ENCODE results near the gene ZNF677. TPM values are rescaled to one million over a fixed set of nuclear protein-coding genes. Genes with fewer than 3 reads are reported as not detected.

ZNF677 gene
- total and polyA plus RNA-seq, 7 donors, result 1.8 to 28.5 (median 15.8) TPM

DNA sequence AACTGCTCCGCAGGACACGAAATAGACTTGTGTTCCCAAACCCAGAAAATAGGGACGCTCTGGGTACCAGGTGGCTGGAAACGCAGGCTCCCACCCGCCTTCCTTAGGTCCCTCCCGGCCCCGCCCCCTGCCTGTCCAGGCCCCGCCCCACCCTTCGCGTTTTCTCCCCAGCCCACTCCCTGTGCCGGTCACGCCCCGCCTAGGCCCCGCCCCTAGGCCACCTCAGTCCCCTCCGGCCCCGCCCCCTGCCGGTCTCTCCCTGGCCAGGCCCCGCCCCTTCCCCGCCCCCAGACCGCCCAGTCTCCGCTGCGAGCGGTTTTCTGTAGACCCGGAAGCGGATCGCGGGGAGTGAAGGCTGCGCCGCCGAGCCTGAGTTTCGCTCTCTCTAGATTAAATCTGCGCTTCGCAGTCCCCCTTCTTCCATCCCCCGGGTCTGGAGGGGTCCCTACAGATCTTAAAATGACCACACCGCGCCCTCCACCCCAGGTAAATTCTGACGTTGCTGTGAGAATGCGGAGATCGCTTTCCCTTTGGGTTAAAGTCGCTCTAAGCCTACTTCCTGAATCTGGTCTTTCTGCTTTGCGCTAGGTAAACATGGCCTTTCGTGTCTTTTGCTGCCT is 57.8 kb downstream of the ZNF677 start:
- intact Hi-C loops (cut with DNase I), result loop anchor here (1.0 to 10.0 kb wide), 10 partner anchors 40 to 668 kb away; partner anchors contain the start of genes MYADM, ZNF347, ZNF525 and ZNF677
- 1% methylated on average over 42 of the region's 42 CpGs for WGBS, 2 donors
- peaks cover 0 to 20% (median 14%) of the 10 kb centered on the region in 4 donors for H3K4me1 ChIP-seq
- DNase-seq, result peak; percentile 99
- TF ChIP-seq POLR2AphosphoS5 (IDR thresholded peaks at IDR 0.05) (peak; percentile 73 to 88 (median 78)), CTCF (IDR thresholded peaks at IDR 0.05) (no peak), POLR2A (IDR thresholded peaks at IDR 0.05) (peak; percentile 37 to 38), EP300 (IDR thresholded peaks at IDR 0.05) (no peak)
- peak overlapping the region; percentile 63 to 88 (median 86) for H3K4me3 ChIP-seq
- H3K9me3 ChIP-seq, result peaks cover 1 to 15% (median 6%) of the 10 kb centered on the region in 4 donors
- H3K27ac ChIP-seq, result peak overlapping the region; percentile 84 to 92 (median 87)
- peaks cover 0 to 21% (median 0%) of the 10 kb centered on the region in 4 donors for H3K36me3 ChIP-seq
- H3K27me3 ChIP-seq, result no peaks in the 10 kb centered on the region

- Histone ChIP-seq H3K27me3 (no peaks in the 10 kb centered on the region), H3K4me3 (no peak overlapping the region), H3K36me3 (peaks cover 0 to 21% (median 0%) of the 10 kb centered on the region in 4 donors), H3K4me1 (peaks cover 0 to 22% (median 14%) of the 10 kb centered on the region in 4 donors), H3K9me3 (peaks cover 0 to 5% (median 2%) of the 10 kb centered on the region in 4 donors), H3K27ac (peak overlapping the region; percentile 36 to 84 (median 40))
- peak; percentile 87 for DNase-seq
- TF ChIP-seq EP300 (IDR thresholded peaks at IDR 0.05) (no peak), CTCF (IDR thresholded peaks at IDR 0.05) (peak; percentile 89 to 92 (median 92)), POLR2AphosphoS5 (IDR thresholded peaks at IDR 0.05) (peak in 1 of 4 donors; percentile 29), POLR2A (IDR thresholded peaks at IDR 0.05) (no peak)
- 0% methylated on average over 3 of the region's 3 CpGs for WGBS, 2 donors
- intact Hi-C loops (cut with DNase I), result loop anchor here (5.0 to 10.0 kb wide), 9 partner anchors 38 to 669 kb away; partner anchors contain the start of genes MYADM, ZNF347, ZNF525 and ZNF765
These were observed 59.3 kb downstream of the ZNF677 start for GRCh38 chr19:53195265-53195903.

- no peak for DNase-seq
- intact Hi-C loops (cut with DNase I), result loop anchor here (10.0 kb wide), 3 partner anchors 119 to 671 kb away; partner anchors contain the start of genes MYADM and ZNF765
- Histone ChIP-seq H3K9me3 (peaks cover 0 to 3% (median 0%) of the 10 kb centered on the region in 4 donors), H3K27ac (peak overlapping the region; percentile 23 to 86 (median 82)), H3K4me3 (peak overlapping the region; percentile 54 to 85 (median 70)), H3K36me3 (peaks cover 0 to 14% (median 0%) of the 10 kb centered on the region in 4 donors), H3K27me3 (no peaks in the 10 kb centered on the region), H3K4me1 (peaks cover 0 to 22% (median 14%) of the 10 kb centered on the region in 4 donors)
- TF ChIP-seq POLR2A (IDR thresholded peaks at IDR 0.05) (no peak), POLR2AphosphoS5 (IDR thresholded peaks at IDR 0.05) (no peak), CTCF (IDR thresholded peaks at IDR 0.05) (no peak), EP300 (IDR thresholded peaks at IDR 0.05) (no peak)
- WGBS, 2 donors, result 66 to 71% methylated on average over 12 of the region's 12 CpGs
These were observed 61.0 kb downstream of the ZNF677 start for GRCh38 chr19:53193535-53194222.

DNA sequence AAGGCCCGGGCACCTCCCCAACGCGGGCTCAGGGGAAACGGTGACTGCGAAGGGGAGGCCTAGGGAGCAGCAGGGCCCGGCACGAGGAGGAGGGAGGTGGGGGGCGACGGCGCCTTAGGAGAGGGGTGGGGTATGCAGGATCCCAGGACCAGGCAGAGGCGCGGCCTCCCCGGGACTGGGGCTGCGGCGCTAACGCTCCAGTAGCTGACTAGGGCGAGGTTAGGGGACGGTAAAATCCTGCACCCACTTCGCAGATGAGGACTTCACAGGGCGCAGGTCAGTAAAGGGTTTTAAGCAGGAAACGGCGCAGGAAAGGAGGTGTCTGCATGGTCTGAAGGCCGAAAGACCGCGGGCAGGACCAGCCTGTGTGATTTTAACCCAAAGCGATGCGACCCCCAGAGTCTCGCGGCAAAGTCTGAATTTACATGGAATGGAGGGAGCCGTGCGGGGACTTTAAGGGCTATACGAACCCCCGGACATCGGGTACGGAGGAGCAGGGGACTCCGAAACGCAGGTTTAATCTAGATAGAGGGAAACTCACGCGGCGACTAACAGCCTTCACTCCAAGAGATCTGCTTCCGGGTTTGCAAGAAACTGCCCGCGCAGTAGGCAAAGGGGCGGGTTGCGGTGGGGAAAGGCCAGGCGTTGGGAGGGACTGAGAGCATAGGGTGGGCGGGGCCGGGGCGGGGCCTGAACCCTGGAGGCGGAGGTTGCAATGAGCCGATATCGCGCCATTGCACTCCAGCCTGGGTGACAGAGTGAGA is 61.7 kb downstream of the ZNF677 start, which contains the start of gene ZNF665:
Gene ZNF665, minus strand, starts transcription at position 588 of the 764 bp plus-strand sequence. CDS start 10,460 bp downstream, outside the sequence.
- Histone ChIP-seq H3K36me3 (peaks cover 0 to 14% (median 0%) of the 10 kb centered on the region in 4 donors), H3K9me3 (peaks cover 0 to 3% (median 0%) of the 10 kb centered on the region in 4 donors), H3K4me1 (peaks cover 0 to 22% (median 14%) of the 10 kb centered on the region in 4 donors), H3K27ac (peak within 1 kb of the TSS; percentile 81 to 86 (median 82)), H3K4me3 (peak within 1 kb of the TSS; percentile 54 to 85 (median 70)), H3K27me3 (no peaks in the 10 kb centered on the region)
- WGBS, 2 donors, result 1% methylated on average over 53 of the region's 53 CpGs
- intact Hi-C loops (cut with DNase I), result loop anchor here (10.0 kb wide), 3 partner anchors 118 to 672 kb away; partner anchors contain the start of genes MYADM and ZNF765
- DNase-seq, result peak; percentile 95
- no peak for TF ChIP-seq EP300 (IDR thresholded peaks at IDR 0.05)
- peak; percentile 49 to 52 for TF ChIP-seq POLR2A (IDR thresholded peaks at IDR 0.05)
- peak; percentile 71 to 89 (median 84) for TF ChIP-seq POLR2AphosphoS5 (IDR thresholded peaks at IDR 0.05)
